Measurements from ENCODE around the gene ARFGEF3.

- TF ChIP-seq POLR2A (IDR thresholded peaks at IDR 0.05; ENCODE audit: low read length) (no peak), GATA1 (IDR thresholded peaks at IDR 0.05; ENCODE audit: low read depth, low read length) (no peak)
These were observed 225.2 kb downstream of the ARFGEF3 start for GRCh38 chr6:138386897-138387296.
